GM12878 (cell line): Measurements from ENCODE around the gene PPARA. TPM values are rescaled to one million over a fixed set of nuclear protein-coding genes. Genes with fewer than 3 reads are reported as not detected.

ENCODE experiments used
- ATAC-seq: fragments of 200-7000 bp; cut with Tn5 transposase; 3 replicates; pipeline ENCODE4 v1.9.1; 2020; ENCODE audit warnings: mild to moderate bottlenecking, moderate library complexity
- BruUV-seq: library from RNA; stranded (reverse); fragments of 400-500 nt; replicated peaks from 2 replicates; lab custom pipeline; 2021; lab: Mats Ljungman, UMichigan
- CTCF ChIA-PET: fragments of 300-600 bp; sonication (Branson Sonifier 250); formaldehyde crosslinking; extraction: SDS; loops from one replicate; lab custom pipeline; 2021; ENCODE audit warnings: inconsistent platforms; lab: Yijun Ruan, JAX
- POLR2A ChIA-PET: fragments of 350-600 bp; formaldehyde crosslinking; extraction: SDS; loops from one replicate; lab custom pipeline; 2021; ENCODE audit warnings: inconsistent platforms; lab: Charles Lee
- RAD21 ChIA-PET: fragments of 300-600 bp; sonication (Branson Sonifier 250); formaldehyde crosslinking; loops from one replicate; lab custom pipeline; 2023; ENCODE audit warnings: antibody characterized with exemption; ENCODE audit not compliant: unreplicated experiment; lab: Charles Lee
- SMC1A ChIA-PET: fragments of 300-600 bp; sonication (Branson Sonifier 250); formaldehyde crosslinking; loops from one replicate; lab custom pipeline; 2023; ENCODE audit not compliant: unreplicated experiment, uncharacterized antibody; lab: Charles Lee
- DNase-seq: peaks from one replicate; pipeline ENCODE4 v3.0.0-alpha.2; 2011; ENCODE audit warnings: low read depth, low spot score
- FAIRE-seq: peaks from 3 replicates; lab custom pipeline; 2011; peaks lifted over from hg19 to GRCh38; lab: Jason Lieb, UNC
- H2AFZ ChIP-seq: 2 replicates; pipeline ENCODE4 v1.6.0; 2011; ENCODE audit warnings: low read depth, low read length, control low read depth; ENCODE audit not compliant: control insufficient read depth
- H3K27ac ChIP-seq: 2 replicates; pipeline ENCODE4 v1.5.1; 2011; ENCODE audit warnings: control low read depth; ENCODE audit not compliant: control insufficient read depth, insufficient read depth
- H3K27me3 ChIP-seq, 2 experiments: replicated peaks in 1 of 2; 2 replicates each; pipeline versions ENCODE4 v1.6.0 to v1.6.1; 2011; ENCODE audit warnings: low read length in 1 of 2; ENCODE audit not compliant: control insufficient read depth in 2 of 2, insufficient read depth in 2 of 2
- H3K36me3 ChIP-seq, 2 experiments: 2 replicates each; pipeline ENCODE4 v1.5.1; 2011; ENCODE audit warnings: low read length in 1 of 2; ENCODE audit not compliant: control insufficient read depth in 2 of 2, insufficient read depth in 2 of 2
- H3K4me1 ChIP-seq: 2 replicates; pipeline ENCODE4 v1.6.1; 2011; ENCODE audit warnings: mild to moderate bottlenecking, low read length, moderate library complexity, mixed read lengths; ENCODE audit not compliant: control insufficient read depth, insufficient read depth
- H3K4me2 ChIP-seq: 2 replicates; pipeline ENCODE4 v1.6.0; 2011; ENCODE audit warnings: control low read depth; ENCODE audit not compliant: control insufficient read depth, insufficient read depth
- H3K4me3 ChIP-seq: fragments of 200-600 bp; sonication (generic); 2 replicates; pipeline ENCODE4 v1.5.1; 2016
- H3K79me2 ChIP-seq: 2 replicates; pipeline ENCODE4 v1.6.0; 2011; ENCODE audit warnings: low read length; ENCODE audit not compliant: control insufficient read depth, insufficient read depth
- H3K9ac ChIP-seq: 2 replicates; pipeline ENCODE4 v1.8.0; 2011; ENCODE audit warnings: low read length, control low read depth, mixed read lengths; ENCODE audit not compliant: control insufficient read depth, insufficient read depth
- H3K9me3 ChIP-seq: replicated peaks from 3 replicates; pipeline ENCODE4 v1.5.1; 2011; ENCODE audit warnings: mild to moderate bottlenecking, low read length; ENCODE audit not compliant: control insufficient read depth, insufficient read depth
- H4K20me1 ChIP-seq: 2 replicates; pipeline ENCODE4 v1.6.0; 2011; ENCODE audit not compliant: control insufficient read depth, insufficient read depth
- ATF2 ChIP-seq: IDR thresholded peaks from 2 replicates; pipeline ENCODE4 v1.6.1; 2012; ENCODE audit warnings: low read length, inconsistent platforms
- CHD1 ChIP-seq: IDR thresholded peaks from 2 replicates; pipeline ENCODE4 v1.6.1; 2012; ENCODE audit warnings: low read depth, low read length, improper control_type of control experiment
- EED ChIP-seq: sonication (generic); IDR thresholded peaks from 2 replicates; pipeline ENCODE4 v1.6.1; 2016; ENCODE audit warnings: antibody characterized with exemption, low read depth
- ETV6 ChIP-seq, 2 experiments: fragments of 450-650 bp in 1 of 2; IDR thresholded peaks in 1 of 2; conservative IDR thresholded peaks in 1 of 2; 2 replicates each; pipeline ENCODE4 v1.6.1; 2014; ENCODE audit warnings: antibody characterized with exemption in 1 of 2, borderline replicate concordance in 1 of 2, low read depth in 1 of 2, mild to moderate bottlenecking in 1 of 2, moderate library complexity in 1 of 2
- IKZF2 ChIP-seq, 2 experiments: fragments of 450-650 bp; IDR thresholded peaks; 2 replicates each; pipeline ENCODE4 v1.6.1; 2017; ENCODE audit warnings: mild to moderate bottlenecking in 2 of 2, moderate library complexity in 2 of 2
- PAX8 ChIP-seq: fragments of 450-650 bp; IDR thresholded peaks from 2 replicates; pipeline ENCODE4 v1.6.1; 2017; ENCODE audit warnings: mild to moderate bottlenecking, moderate library complexity
- POLR2AphosphoS5 ChIP-seq: IDR thresholded peaks from 2 replicates; pipeline ENCODE4 v1.6.1; 2011; ENCODE audit warnings: mild to moderate bottlenecking, low read length, inconsistent platforms
- SIX5 ChIP-seq: IDR thresholded peaks from 2 replicates; pipeline ENCODE4 v1.6.1; 2011; ENCODE audit warnings: mild to moderate bottlenecking, low read depth, low read length, moderate library complexity; ENCODE audit not compliant: severe bottlenecking
- ZNF622 ChIP-seq: fragments of 450-650 bp; IDR thresholded peaks from 2 replicates; pipeline ENCODE4 v1.6.1; 2017; ENCODE audit warnings: mild to moderate bottlenecking, inconsistent platforms
- whole genome bisulfite sequencing: methylation state at CpG from one replicate; pipeline ENCODE4 v1.1.6; 2016; ENCODE audit warnings: low lambda C conversion rate; ENCODE audit not compliant: insufficient replicate concordance, insufficient coverage; ENCODE audit errors: missing lambda C conversion rate; 5-methylcytosine and 5-hydroxymethylcytosine counted together
- in situ Hi-C: fragments of 300-500 bp; cut with MboI; formaldehyde crosslinking; loops from 9 replicates; pipeline ENCODE4 v1.14.3; 2018; ENCODE audit warnings: mixed read lengths
- intact Hi-C: fragments of 100-400 bp; cut with micrococcal nuclease; formaldehyde crosslinking; loops from one replicate; pipeline ENCODE4 v1.14.2; 2022; ENCODE audit not compliant: unreplicated experiment
- polyA plus RNA-seq, 11 experiments: library from polyadenylated mRNA; depleted of rRNA in 4 of 11; unstranded in 6 of 11; stranded (reverse) in 5 of 11; fragments of >200 nt; fragmentation: Nextera tagmentation in 4 of 11; fragmentation: Illumina TruSeq in 1 of 11; extraction: Ambion mirVana in 4 of 11; extraction: Trizol in 1 of 11; gene quantifications; 1 replicate in 1 of 11; 2 replicates in 10 of 11; pipeline versions ENCODE4 v1.2.1 to v1.2.3, GENCODE V29; 2011 to 2016; ENCODE audit warnings: inconsistent platforms in 2 of 11, missing spikeins in 2 of 11, low read depth in 1 of 11
- total RNA-seq, 4 experiments: library from RNA; depleted of rRNA in 3 of 4; stranded (reverse); fragments of >200 nt in 3 of 4; fragmentation: Illumina TruSeq in 1 of 4; extraction: Trizol in 1 of 4; gene quantifications; 2 replicates each; pipeline versions ENCODE4 v1.2.1 to v1.2.3, GENCODE V29; 2013 to 2021

PPARA gene
- total and polyA plus RNA-seq, 10 of the 15 experiments (the other 5 are each of a cell fraction or from before 2014, with no cell fraction given) = 0.72 to 10.4 (median 4.6) TPM

DNA sequence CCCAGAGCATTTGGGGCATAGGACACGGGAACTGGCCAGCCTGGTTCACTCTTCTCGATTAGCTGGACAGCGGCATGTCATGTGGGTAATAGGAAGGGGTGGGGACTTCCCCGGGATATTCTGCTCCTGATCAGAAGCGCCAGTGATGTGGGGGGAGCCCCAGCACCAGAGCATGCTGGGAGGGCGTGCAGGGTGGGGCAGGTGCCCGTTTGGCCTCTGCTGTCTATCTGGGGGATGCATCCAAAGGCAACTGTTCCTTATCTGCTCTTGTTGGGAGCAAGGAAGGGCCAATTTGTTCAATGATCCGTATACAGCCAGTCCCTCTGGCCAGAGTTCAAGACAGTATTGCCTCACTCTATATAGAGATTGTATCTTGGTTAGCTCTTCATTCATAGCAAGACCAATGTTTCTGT lies 43.6 kb downstream of the PPARA start:
- no peak for ATAC-seq
- Histone ChIP-seq H3K27me3 (no peaks in the 10 kb centered on the region), H3K4me2 (no peak overlapping the region), H3K4me3 (no peak overlapping the region), H3K79me2 (no peaks in the 10 kb centered on the region), H3K9ac (no peak overlapping the region), H3K27ac (no peak overlapping the region), H4K20me1 (no peaks in the 10 kb centered on the region), H2AFZ (no peak overlapping the region), H3K36me3 (no peaks in the 10 kb centered on the region; a peak in 1 of 4 replicates), H3K9me3 (no peaks in the 10 kb centered on the region), H3K4me1 (no peaks in the 10 kb centered on the region)
- in situ Hi-C loops (no loop called here), intact Hi-C loops (no loop called here)
- no TSS peak for BruUV-seq
- no peak for DNase-seq
- WGBS = 96% methylated on average over 7 of the region's 8 CpGs
- TF ChIP-seq PAX8 = no peak
- no peak for TF ChIP-seq EED
- no peak for TF ChIP-seq ZNF622
- TF ChIP-seq CHD1 = no peak
- TF ChIP-seq ATF2 = no peak
- ChIA-PET RAD21 (no interaction called here), SMC1A (no interaction called here), CTCF (no interaction called here), POLR2A (no interaction called here)
- FAIRE-seq = no peak

DNA sequence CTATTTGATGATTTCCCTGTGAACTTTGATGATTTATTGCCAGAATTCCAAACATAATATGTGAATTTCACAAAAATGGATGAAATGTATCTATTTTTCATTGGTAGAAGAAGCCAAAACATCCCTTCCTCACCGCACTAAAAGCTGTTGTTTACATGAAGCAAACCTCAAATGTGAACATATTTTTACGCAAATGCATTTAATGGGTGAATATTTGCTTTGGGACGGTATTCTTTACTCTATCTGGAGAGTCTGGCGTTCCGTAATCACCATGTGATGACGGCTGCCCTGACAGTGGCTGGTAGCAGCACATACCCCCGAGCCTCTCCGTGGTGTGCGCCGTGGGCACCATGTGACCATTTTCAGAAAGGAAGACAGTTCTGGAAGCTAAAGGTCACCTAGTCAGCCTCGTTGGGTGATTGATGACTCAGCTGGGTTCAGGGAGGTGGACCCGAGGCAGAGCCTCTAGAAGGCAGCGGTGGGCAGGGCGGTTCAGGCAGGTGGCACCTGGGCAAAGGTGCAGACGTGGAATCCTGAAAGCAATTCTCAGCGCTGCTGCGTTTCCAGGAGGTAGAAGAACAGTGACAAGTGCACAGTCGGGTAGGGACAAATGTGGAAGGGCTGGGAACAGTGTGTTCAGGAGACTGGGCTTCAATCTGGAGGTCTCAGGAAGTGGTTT lies 45.3 kb downstream of the PPARA start:
- Histone ChIP-seq H3K27me3 (no peaks in the 10 kb centered on the region), H3K4me2 (no peak overlapping the region), H3K27ac (no peak overlapping the region), H3K4me1 (no peaks in the 10 kb centered on the region), H3K9me3 (no peaks in the 10 kb centered on the region), H3K36me3 (no peaks in the 10 kb centered on the region; a peak in 2 of 4 replicates), H3K79me2 (no peaks in the 10 kb centered on the region), H3K4me3 (no peak overlapping the region), H4K20me1 (no peaks in the 10 kb centered on the region), H2AFZ (no peak overlapping the region), H3K9ac (no peak overlapping the region)
- intact Hi-C loops = no loop called here
- no TSS peak for BruUV-seq
- 90% methylated on average over 18 of the region's 18 CpGs for WGBS
- ChIA-PET RAD21 (no interaction called here), CTCF (no interaction called here), POLR2A (interaction anchor here (0.6 kb wide), 1 partner anchor 1029 kb away, joined by 3 read pairs; no protein-coding TSS in a partner anchor), SMC1A (no interaction called here)
- in situ Hi-C loops = no loop called here
- TF ChIP-seq ETV6 (conservative IDR thresholded peaks at IDR 0.05 in 1 of 2, IDR thresholded peaks at IDR 0.05 in 1 of 2; ENCODE audit: borderline replicate concordance in 1 of 2, low read depth in 1 of 2) (no peak), SIX5 (no peak), IKZF2 (IDR thresholded peaks at IDR 0.05) (no peak), POLR2AphosphoS5 (no peak)
- FAIRE-seq (no peak), ATAC-seq (no peak), DNase-seq (no peak)
